Stimulated activated naive CD8-positive, alpha-beta T cell treated with anti-CD3 and anti-CD28 coated beads, Interleukin-15, Interleukin-2, amounts not matched to agents 100 U/mL and 50 U/mL, for 24 hours (primary cell): ENCODE results near the gene RBM23.

Experiments used
- ATAC-seq: fragments of 150-1000 bp; cut with Tn5 transposase; one replicate; pipeline ENCODE4 v1.10.0; 2021
- DNase-seq: peaks from one replicate; pipeline ENCODE4 v3.0.0; 2021

The RBM23 gene

DNA sequence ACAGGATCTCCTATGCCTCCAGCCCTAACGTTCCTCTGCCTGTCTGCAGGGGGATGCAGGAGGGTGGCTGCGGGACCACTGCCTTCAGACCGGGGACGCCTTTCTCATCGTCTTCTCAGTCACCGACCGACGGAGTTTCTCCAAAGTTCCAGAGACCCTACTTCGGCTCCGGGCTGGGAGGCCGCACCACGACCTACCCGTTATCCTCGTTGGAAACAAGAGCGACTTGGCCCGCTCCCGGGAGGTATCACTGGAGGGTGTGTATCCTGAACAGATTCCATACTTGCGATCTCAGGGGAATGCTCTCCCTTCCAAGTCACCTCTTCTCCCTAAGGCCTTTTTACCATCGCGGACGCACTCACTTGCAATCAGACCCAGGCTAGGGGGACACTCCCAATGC is 33.0 kb downstream of the RBM23 start:
- ATAC-seq = no peak
- DNase-seq = no peak

DNA sequence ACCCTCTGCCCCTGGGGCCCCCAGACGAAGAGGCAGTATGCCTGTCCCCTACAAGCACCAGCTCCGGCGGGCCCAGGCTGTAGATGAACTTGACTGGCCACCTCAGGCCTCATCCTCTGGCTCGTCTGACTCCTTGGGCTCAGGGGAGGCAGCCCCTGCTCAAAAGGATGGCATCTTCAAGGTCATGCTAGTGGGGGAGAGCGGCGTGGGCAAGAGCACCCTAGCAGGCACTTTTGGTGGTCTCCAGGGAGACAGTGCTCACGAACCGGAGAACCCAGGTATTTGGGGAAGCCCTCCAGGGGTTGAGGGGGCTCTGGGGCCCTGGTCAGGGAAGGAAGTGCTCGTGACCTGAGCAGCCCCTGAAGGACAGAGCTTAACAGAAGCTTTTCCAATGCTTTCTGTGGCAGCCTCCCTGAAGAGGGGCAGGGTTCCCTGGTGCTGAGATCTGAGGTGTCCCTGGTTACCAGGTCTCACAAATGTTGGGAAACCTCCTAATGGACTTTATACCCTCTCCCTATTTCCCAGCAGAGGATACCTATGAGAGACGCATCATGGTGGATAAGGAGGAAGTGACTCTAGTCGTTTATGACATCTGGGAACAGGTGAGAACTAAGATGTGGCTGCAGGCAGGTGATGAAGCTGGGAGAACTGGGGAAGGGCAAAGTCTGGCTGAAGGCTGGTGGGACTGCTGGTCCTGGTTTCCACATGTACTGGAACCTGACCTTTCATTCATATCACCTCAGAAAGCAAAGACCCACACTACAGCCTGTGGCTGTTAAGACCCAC is 34.0 kb downstream of the RBM23 start:
- DNase-seq = no peak
- no peak for ATAC-seq

- ATAC-seq (no peak), DNase-seq (no peak)
These were observed 34.7 kb downstream of the RBM23 start for GRCh38 chr14:22884076-22884737.

DNA sequence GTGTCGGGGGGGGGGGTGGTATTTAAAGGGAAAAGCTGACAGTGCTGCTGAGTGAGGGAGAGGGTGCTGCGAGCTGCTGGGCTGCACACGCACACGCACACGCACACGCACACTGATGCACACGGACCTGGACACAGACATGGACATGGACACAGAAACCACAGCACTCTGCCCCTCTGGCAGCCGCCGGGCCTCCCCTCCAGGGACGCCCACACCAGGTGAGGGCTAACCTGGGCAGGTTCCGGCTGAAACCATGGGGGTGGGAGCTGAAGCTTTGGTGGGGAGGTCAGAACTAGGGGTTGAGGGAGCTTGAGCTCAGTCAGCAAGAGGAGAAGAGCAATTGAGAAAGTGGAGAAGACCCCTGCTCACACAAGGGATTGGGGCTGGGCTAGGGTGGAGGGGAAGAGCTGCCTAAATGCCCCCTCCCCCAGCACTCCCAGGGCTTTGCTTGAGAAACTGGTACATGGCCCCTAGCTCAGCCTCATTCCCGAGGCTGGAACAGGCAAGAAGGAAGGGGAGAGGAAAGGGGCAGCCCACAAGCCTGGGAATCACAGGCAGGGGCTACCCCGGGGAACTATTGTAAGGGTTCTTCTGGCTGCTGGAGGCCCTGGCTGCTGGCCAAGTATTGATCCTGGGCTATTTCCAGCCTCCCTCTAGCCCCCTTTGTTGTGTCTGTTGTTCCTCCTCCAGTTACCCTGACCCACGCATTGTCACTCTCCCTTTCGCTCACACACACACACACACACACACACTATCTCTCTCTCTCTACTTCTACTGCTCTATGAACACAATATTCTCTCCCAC is 35.6 kb downstream of the RBM23 start, which contains the start of gene REM2:
REM2 (plus strand) TSS at position 50 of the 804 bp plus-strand sequence; CDS start at position 116, 66 bp downstream.
- no peak for DNase-seq
- no peak for ATAC-seq

DNA sequence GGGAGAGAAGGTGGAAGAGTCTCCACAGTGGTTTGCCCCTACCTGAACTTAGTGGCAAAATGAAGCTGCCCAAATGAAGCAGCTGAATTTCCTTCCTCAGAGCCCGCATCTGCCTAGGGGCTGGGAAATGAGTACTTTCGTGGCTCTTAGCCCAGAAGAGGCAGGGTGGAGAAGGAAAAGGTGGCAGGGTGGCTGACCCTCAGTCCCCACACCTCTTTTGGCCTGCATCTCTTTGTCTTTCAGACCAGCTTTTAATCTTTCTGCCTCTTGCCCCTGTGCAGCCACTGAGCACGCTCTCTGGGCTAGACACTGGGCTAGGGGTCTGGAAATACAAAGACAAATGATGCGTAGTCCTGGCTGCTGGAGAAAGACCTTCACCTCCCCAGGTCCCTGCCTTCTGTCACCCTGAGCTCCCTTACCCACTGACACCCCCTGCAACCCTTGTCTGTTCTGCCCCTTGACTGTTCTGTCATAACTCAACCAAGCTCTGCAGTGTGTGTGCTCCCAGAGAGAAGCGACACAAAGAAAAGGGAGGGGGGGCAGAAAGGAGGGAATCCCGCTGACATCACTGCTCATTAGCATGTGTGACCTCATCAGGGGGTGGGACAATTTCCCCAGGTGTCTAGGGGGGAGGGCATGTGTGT is 36.3 kb downstream of the RBM23 start:
- no peak for ATAC-seq
- no peak for DNase-seq

- ATAC-seq = no peak
- no peak for DNase-seq
These were observed 36.9 kb downstream of the RBM23 start for GRCh38 chr14:22882064-22882463.

DNA sequence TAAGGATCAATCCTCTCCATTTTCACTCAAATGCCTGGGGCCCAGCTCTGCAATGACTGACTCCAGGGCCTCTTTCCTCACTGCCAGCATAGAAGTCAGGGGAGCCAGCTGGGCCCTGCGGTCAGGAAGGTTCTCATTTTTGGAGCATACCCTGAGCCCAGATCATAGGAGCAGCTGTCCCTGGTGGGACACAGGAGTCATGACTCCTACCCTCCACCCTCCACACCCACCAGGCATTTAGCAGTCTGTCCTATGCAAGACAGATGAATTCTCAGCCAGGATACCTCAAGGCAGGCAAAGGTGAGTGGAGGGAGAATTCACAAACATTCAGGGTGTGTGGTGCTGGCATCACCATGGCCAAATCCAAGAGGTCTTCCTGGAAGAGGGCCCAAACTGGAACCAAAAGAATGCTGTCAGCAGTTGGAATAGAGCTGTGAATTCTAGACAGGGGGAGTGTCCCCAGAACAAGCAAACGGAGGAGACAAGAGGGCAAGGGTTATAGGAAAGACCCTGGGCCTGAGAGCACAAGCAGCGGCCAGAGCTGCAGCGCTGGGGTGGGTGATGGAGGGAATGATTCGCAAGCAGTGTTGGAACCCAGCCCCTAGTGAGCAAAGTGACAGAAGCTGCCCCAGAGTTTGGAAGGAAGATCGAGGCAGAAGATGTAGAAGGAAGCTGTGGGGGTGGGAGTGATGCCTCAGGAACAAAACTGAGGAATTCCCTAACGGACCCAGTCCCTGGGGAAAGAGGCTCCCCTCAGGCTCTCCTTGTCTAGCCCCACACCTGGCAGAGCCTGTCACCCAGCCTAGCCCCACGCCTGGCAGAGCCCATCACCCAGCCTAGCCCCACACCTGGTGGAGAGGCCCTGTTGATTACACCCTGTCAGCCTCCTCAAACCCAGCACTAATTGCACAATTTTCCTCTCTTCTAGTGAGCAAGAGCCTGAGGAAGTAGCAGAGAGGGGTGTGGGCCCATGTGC is 40.4 kb downstream of the RBM23 start:
- DNase-seq (no peak), ATAC-seq (no peak)

DNA sequence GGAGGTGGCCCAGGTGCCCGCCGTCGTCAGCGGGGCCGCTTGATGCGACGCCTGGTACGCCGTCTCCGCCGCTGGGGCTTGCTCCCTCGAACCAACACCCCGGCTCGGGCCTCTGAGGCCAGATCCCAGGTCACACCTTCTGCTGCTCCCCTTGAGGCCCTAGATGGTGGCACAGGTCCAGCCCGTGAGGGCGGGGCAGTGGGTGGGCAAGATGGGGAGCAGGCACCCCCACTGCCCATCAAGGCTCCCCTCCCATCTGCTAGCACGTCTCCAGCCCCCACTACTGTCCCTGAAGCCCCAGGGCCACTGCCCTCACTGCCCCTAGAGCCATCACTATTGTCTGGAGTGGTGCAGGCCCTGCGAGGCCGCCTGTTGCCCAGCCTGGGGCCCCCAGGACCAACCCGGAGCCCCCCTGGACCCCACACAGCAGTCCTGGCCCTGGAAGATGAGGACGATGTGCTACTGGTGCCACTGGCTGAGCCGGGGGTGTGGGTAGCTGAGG is 41.9 kb downstream of the RBM23 start:
- ATAC-seq (no peak), DNase-seq (no peak)

GRCh38 chr14:22875748-22876319 is 43.1 kb downstream of the RBM23 start:
- no peak for ATAC-seq

DNA sequence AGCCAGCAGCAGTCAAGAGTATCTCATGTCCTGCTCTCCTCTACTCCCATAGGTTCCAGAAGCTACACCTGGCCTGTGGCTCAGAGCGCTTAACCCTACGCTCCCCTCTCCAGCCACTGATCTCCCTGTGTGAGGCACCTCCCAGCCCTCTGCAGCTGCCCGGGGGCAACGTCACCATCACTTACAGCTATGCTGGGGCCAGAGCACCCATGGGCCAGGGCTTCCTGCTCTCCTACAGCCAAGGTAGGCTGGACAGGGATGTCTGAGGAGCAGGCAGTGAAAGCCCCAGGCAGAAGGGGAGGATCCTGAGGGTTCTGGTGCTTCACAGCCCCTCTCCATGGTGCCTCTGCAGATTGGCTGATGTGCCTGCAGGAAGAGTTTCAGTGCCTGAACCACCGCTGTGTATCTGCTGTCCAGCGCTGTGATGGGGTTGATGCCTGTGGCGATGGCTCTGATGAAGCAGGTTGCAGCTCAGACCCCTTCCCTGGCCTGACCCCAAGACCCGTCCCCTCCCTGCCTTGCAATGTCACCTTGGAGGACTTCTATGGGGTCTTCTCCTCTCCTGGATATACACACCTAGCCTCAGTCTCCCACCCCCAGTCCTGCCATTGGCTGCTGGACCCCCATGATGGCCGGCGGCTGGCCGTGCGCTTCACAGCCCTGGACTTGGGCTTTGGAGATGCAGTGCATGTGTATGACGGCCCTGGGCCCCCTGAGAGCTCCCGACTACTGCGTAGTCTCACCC is 43.8 kb downstream of the RBM23 start:
- no peak for ATAC-seq
- no peak for DNase-seq

More at GRCh38 chr14:22875748-22876319, 43.1 kb downstream of the RBM23 start:
- no peak for DNase-seq

DNA sequence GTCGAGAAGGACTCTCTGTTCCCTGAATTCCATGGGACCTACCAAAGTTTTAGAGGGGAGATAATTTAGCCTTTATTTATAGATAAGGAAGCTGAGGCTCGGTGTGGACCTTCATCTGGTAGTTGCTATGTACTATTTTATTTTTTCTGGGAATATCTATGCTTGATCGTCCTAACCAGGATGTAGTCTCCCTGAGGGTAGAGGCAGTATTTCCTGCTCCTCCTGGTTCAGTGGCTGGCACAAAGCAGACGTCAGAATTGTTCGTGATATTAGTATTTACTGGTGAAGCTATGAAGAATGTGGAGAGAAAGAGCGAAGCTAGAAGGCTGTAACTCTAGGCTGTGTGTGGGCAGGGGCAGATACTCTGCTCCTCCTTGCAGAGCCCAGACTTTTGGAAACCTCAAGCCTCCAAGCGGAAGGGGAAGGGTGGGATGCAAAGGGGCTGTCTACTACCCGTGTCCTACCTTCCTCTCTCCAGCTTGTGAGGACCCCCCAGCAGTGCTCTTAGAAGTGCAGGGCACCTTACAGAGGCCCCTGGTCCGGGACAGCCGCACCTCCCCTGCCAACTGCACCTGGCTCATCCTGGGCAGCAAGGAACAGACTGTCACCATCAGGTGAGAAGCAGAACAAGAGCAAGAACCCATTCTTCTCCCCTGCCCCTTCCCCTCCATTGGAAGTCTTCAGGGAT is 46.0 kb downstream of the RBM23 start:
- ATAC-seq = no peak
- DNase-seq = no peak

- DNase-seq = peak; percentile 81
- ATAC-seq = peak; percentile 31
These were observed 46.7 kb downstream of the RBM23 start for GRCh38 chr14:22872033-22872832.

DNA sequence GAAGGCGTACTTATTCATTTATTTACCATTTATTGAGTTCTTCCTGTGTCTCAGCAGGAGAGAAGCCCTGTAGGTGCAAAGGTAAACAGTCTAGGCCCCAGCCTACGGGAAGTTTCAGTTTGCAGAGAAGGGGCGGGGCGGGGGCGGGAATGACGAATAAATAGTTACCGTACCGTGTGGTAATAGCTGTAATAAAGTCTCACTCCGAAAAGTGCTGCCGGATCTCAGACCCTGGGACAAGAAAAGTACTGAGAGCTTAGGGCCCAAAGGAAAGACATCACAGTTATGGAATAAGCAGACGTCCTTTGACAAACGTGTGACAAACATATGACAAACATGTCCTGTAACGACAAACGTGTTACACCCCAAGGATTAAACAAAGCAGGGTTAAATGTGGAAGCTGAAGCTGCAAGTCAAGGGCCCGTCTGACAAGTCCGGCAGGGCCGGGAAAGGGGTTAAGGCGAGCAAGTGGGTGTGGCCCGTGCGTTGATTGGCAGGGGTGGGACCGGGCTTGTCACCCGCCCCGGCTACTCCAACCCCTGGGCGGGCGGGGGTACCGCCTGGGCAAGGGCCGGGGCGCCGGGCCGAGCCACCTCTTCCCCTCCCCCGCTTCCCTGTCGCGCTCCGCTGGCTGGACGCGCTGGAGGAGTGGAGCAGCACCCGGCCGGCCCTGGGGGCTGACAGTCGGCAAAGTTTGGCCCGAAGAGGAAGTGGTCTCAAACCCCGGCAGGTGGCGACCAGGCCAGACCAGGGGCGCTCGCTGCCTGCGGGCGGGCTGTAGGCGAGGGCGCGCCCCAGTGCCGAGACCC is 47.5 kb downstream of the RBM23 start, which contains the start of gene LRP10:
LRP10 (plus strand) TSS at position 517 of the 809 bp plus-strand sequence. CDS start 564 bp downstream, outside the sequence.
- peak; percentile 86 for ATAC-seq
- peak; percentile 81 for DNase-seq

DNA sequence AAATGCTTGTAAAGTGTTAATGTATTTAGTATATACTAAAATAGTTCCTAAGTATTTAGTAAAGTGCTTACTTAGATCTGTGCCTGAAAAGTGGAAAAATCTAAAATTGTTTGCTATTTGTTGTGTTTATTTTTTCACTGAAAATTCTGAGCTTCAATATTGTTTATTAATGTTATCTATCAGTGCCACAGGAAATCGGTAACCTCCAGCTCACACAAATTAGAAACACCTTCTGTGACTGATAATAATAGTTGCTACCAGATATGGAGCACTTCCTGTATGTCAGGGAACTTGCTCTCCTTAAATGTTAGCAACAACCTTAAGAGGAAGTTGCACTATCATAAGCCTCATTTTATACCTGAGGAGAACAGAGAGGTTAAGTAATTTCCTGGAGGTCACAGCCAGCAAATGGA is 48.1 kb downstream of the RBM23 start:
- no peak for DNase-seq
- peak; percentile 53 for ATAC-seq

- ATAC-seq = no peak
These were observed 52.1 kb downstream of the RBM23 start for GRCh38 chr14:22866874-22867273.

DNA sequence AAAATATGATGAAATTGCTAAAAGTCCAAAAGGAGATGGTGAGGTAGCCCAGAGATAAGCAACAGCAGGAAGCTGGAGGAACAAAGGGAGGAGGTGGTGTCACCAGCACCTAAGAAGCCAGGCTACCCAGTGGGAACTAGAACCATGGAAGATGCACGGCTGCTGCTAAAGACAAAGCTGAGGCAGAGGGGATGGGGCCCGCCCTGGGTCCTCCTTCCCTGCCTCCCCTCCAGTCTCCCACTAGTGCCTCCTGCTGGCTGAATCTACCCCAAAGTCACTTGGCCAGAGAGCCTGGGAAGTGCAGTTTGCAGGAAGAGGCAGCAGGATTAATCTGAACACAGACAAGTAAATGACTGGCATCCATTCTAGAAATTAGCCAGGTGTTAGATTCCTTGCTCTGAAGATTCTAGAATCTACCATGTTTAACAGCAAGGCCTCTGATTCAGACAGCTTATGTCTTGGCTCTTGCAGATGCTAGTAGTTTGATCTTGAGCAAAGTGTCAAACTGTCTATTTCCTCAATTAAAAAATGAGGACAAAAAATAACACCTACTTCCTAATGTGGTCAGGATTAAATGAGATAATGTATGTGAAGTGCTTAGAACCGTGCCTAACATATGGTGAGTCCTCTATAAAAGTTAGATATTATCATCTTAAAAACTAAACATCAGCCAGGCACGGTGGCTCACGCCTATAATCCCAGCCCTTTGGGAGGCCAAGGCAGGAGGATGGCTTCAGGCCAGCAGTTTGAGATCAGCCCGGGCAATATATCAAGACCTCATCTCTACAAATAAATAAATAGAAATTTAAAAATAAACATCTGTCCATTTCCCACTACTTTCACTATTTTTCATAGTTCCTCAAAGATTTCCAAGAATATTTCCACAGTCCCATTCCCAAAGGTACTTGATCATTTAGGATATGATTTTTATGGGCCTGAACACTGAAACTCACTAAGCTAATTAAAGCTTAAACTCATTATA is 53.2 kb downstream of the RBM23 start:
- no peak for ATAC-seq
- peak; percentile 45 for DNase-seq

More at GRCh38 chr14:22866874-22867273, 52.1 kb downstream of the RBM23 start:
- no peak for DNase-seq
